ENCODE results near the gene ZNF561.

GRCh38 chr19:9584073-9584833 is 36.8 kb downstream of the ZNF561 start, which contains the start of gene ZNF121:
- TF ChIP-seq ZNF695 (CRISPR knock-in tag; IDR thresholded peaks at IDR 0.05) (no peak), ZNF507 (tag; conservative IDR thresholded peaks at IDR 0.05) (no peak), ZFP30 (CRISPR knock-in tag; IDR thresholded peaks at IDR 0.05; ENCODE audit: borderline replicate concordance) (no peak), NFIC (IDR thresholded peaks at IDR 0.05) (peak; percentile 14; the same call in 1 of the 2 replicates), ZNF41 (CRISPR knock-in tag; conservative IDR thresholded peaks at IDR 0.05) (no peak), ATF3 (IDR thresholded peaks at IDR 0.05) (peak; percentile 96), ATF3 (CRISPR knock-in tag; conservative IDR thresholded peaks at IDR 0.05) (peak; percentile 64; the same call in 1 of the 2 replicates)

All from K562 (cell line).